ENCODE data around the gene IL12A. TPM values are rescaled to one million over a fixed set of nuclear protein-coding genes. Genes with fewer than 3 reads are reported as not detected.
A peak's percentile ranks its signal among the peaks of the same experiment; 100 is the strongest.

The IL12A gene
- total RNA-seq: under 1 TPM in 1 of 4 donors, not detected in 3; 0.30 TPM

DNA sequence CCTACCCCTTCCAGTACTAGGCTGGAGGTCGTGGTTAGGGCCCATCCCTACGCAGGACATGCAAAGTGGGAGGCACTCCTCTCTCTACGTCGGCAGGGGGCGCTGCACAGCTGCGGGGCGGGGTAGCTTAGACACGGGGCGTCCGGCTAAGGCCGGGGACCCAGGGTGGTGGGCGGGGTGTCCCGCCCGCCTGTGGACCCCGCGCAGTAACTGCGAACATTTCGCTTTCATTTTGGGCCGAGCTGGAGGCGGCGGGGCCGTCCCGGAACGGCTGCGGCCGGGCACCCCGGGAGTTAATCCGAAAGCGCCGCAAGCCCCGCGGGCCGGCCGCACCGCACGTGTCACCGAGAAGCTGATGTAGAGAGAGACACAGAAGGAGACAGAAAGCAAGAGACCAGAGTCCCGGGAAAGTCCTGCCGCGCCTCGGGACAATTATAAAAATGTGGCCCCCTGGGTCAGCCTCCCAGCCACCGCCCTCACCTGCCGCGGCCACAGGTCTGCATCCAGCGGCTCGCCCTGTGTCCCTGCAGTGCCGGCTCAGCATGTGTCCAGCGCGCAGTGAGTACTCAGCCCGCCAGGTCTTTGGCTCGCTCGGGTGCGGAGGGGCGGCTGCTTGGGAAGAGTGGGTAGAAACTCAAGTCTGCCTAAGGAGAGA lies at the start of gene IL12A:
IL12A (plus strand) TSS at position 219 of the 655 bp plus-strand sequence.
- H3K36me3 ChIP-seq: no peaks in the 10 kb centered on the region
- H3K27ac ChIP-seq: no peak within 1 kb of the TSS
- peak within 1 kb of the TSS; percentile 61 for H3K4me3 ChIP-seq
- H3K4me1 ChIP-seq: peaks cover 13% of the 10 kb centered on the region
- no peaks in the 10 kb centered on the region for H3K27me3 ChIP-seq
- under 1% methylated on average over 36 of the region's 54 CpGs for WGBS
- peak; percentile 73 to 87 for DNase-seq (ENCODE audit: low spot score in 2 of 2)
- no peak for TF ChIP-seq POLR2A (IDR thresholded peaks at IDR 0.05)
- TF ChIP-seq, protein P1, sequence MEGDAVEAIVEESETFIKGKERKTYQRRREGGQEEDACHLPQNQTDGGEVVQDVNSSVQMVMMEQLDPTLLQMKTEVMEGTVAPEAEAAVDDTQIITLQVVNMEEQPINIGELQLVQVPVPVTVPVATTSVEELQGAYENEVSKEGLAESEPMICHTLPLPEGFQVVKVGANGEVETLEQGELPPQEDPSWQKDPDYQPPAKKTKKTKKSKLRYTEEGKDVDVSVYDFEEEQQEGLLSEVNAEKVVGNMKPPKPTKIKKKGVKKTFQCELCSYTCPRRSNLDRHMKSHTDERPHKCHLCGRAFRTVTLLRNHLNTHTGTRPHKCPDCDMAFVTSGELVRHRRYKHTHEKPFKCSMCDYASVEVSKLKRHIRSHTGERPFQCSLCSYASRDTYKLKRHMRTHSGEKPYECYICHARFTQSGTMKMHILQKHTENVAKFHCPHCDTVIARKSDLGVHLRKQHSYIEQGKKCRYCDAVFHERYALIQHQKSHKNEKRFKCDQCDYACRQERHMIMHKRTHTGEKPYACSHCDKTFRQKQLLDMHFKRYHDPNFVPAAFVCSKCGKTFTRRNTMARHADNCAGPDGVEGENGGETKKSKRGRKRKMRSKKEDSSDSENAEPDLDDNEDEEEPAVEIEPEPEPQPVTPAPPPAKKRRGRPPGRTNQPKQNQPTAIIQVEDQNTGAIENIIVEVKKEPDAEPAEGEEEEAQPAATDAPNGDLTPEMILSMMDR (IDR thresholded peaks at IDR 0.05): peak; percentile 56 to 89
- H3K9me3 ChIP-seq: no peaks in the 10 kb centered on the region

DNA sequence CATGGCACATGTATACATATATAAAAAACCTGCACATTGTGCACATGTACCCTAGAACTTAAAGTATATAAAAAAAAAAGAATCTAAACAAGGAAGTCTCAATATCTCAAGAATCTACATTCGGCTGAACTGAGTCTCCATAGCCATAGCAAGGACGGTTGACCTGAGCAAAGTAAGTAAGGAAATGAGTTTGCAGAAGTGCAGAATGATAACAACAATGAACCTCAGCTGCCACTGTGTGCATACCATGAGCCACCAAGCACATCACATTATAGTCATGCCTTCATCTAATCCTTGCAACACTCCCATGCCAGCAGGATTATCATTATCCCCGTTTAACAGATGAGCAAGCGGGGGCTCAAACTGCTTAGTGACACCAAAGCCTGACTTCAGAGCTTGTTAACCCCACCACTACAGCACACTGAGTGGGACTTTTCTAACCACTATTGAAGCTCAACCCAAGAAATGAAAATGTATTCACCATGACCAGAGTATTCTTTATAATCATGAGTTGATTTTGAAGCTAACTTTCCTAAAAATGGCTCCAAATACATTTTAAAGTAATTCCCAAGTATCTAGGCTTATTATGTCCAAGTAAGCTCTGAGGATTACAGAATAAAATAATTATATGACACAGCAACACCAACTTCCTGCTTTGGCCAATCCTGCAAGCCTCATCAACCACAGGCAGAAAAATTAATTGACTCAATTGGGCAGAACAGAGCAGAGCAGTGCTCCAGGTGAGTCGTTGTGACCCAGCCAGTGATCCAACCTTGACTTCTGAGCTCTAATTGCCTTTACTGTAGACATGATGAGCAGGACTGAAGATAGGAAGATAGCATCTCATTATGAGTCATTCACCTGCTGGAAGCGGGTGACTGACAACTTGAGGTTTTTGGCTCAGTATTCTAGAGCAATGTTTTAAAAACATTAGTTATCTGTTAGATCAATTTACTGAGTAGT lies 47.3 kb upstream of the IL12A start:
- TF ChIP-seq, protein P1 (IDR thresholded peaks at IDR 0.05): no peak
- TF ChIP-seq EP300 (IDR thresholded peaks at IDR 0.05): no peak
- Histone ChIP-seq H3K36me3 (no peaks in the 10 kb centered on the region), H3K27me3 (no peaks in the 10 kb centered on the region), H3K27ac (no peak overlapping the region), H3K4me1 (no peaks in the 10 kb centered on the region), H3K4me3 (no peak overlapping the region), H3K9me3 (no peaks in the 10 kb centered on the region)
- 68% methylated on average over 6 of the region's 6 CpGs for WGBS
- no peak for DNase-seq (ENCODE audit: low spot score in 2 of 2)

DNA sequence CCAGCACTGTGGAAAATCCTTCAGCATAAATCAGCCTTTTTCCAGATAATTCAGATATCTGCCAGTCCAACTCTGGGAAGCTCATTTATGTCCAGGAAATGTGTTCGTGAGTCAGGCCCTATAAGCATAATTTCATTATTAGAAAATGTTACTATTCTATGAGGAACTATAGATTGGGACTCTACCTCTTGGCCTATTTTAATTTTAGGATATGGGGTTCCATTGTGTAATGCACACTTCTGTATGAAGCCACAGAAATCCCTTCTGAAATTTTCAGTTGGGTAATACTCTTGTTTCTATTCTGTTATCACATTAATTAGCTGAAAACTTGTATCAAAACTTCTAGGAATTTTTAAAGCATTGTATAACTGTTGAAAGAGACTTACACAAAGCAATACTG lies 43.9 kb upstream of the IL12A start:
- 61% methylated on average over 1 of the region's 1 CpG for whole genome bisulfite sequencing

DNA sequence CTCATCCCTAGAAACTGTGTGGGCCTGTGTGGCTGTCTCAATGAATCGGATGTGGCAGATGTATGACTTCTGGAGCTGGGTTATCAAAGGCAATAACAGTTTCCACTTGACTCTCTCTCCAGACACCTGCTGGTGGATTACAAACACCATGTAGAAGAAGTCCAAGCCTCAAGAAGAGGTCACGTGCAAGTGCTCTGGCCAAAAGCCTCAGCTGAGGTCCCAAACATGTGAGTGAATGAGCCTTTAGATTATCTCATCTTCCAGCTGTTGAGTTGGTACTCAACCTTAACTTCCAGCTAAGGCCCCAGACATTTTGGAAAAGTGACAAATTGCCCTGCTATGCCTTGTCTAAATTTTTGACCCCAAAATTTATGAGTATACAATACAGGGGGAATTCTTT lies 42.7 kb upstream of the IL12A start:
- H3K4me1 ChIP-seq: no peaks in the 10 kb centered on the region
- no peaks in the 10 kb centered on the region for H3K9me3 ChIP-seq
- 91% methylated on average over 2 of the region's 2 CpGs for WGBS
- H3K36me3 ChIP-seq: no peaks in the 10 kb centered on the region
- H3K27me3 ChIP-seq: peaks cover 4% of the 10 kb centered on the region
- no peak overlapping the region for H3K4me3 ChIP-seq
- DNase-seq (ENCODE audit: low spot score in 2 of 2): no peak
- TF ChIP-seq POLR2A (IDR thresholded peaks at IDR 0.05) (no peak), POLR2AphosphoS5 (IDR thresholded peaks at IDR 0.05) (no peak), EP300 (IDR thresholded peaks at IDR 0.05) (no peak)
- TF ChIP-seq, protein P1 (IDR thresholded peaks at IDR 0.05): no peak
- H3K27ac ChIP-seq: no peak overlapping the region

More for the DNA sequence above, 43.9 kb upstream of the IL12A start:
- no peak overlapping the region for H3K4me3 ChIP-seq
- no peaks in the 10 kb centered on the region for H3K9me3 ChIP-seq
- TF ChIP-seq POLR2AphosphoS5 (IDR thresholded peaks at IDR 0.05) (no peak), POLR2A (IDR thresholded peaks at IDR 0.05) (no peak), EP300 (IDR thresholded peaks at IDR 0.05) (no peak)
- TF ChIP-seq, protein P1 (IDR thresholded peaks at IDR 0.05): no peak
- no peaks in the 10 kb centered on the region for H3K4me1 ChIP-seq
- H3K36me3 ChIP-seq: no peaks in the 10 kb centered on the region
- H3K27ac ChIP-seq: no peak overlapping the region
- peaks cover 4% of the 10 kb centered on the region for H3K27me3 ChIP-seq
- DNase-seq (ENCODE audit: low spot score in 2 of 2): no peak

DNA sequence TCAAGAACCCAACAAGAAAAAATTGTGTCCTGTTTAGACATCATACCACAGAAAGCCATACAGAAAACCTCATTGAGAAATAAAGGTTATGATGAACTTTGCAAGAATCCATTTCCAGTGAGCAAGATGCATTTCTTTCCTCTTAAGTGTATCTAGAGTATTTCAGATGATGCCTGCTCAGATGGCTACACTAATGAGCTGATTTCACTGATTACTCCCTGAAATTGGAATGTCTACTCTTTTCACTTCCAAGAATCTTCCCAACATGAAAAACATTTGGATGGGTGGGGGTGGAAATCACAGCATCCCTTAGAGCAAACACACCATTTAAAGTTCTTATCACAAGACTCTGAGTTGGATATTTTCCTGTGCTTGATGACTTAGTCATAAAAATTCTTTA lies 41.4 kb upstream of the IL12A start:
- no peak overlapping the region for H3K4me3 ChIP-seq
- H3K27me3 ChIP-seq: peaks cover 4% of the 10 kb centered on the region
- no peaks in the 10 kb centered on the region for H3K4me1 ChIP-seq
- no peak for DNase-seq (ENCODE audit: low spot score in 2 of 2)
- H3K27ac ChIP-seq: no peak overlapping the region
- no peaks in the 10 kb centered on the region for H3K9me3 ChIP-seq
- no peaks in the 10 kb centered on the region for H3K36me3 ChIP-seq
- TF ChIP-seq EP300 (IDR thresholded peaks at IDR 0.05) (no peak), POLR2A (IDR thresholded peaks at IDR 0.05) (no peak), POLR2AphosphoS5 (IDR thresholded peaks at IDR 0.05) (no peak)
- TF ChIP-seq, protein P1 (IDR thresholded peaks at IDR 0.05): no peak

Data from suprapubic skin (tissue), 4 donors.